ENCODE data around the gene LAMB1.

GRCh38 chr7:107995184-107996071, 7.5 kb downstream of the LAMB1 start:
- no peak for TF ChIP-seq CTCF (IDR thresholded peaks at IDR 0.05)
- no peak for TF ChIP-seq POLR2A (IDR thresholded peaks at IDR 0.05)

Measured in esophagus squamous epithelium (tissue), 4 donors.